Measurements from ENCODE around the gene HDAC8.
"Not testable (repeated sequence)": the region's sequence is repeated elsewhere in the genome, so short reads cannot be mapped to it uniquely, and the experiment has no call there.

HDAC8 gene

GRCh38 chrX:72372735-72373134, 199.9 kb downstream of the HDAC8 start:
- DNase-seq (ENCODE audit: low spot score), result no peak

GRCh38 chrX:72371405-72371804, 201.2 kb downstream of the HDAC8 start:
- no peak for DNase-seq (ENCODE audit: low spot score)

GRCh38 chrX:72368796-72369195, 203.8 kb downstream of the HDAC8 start:
- no peak for DNase-seq (ENCODE audit: low spot score)

- DNase-seq (ENCODE audit: low spot score), result no peak
Observed at GRCh38 chrX:72367516-72367915, 205.1 kb downstream of the HDAC8 start.

GRCh38 chrX:72366701-72367454, 205.8 kb downstream of the HDAC8 start:
- no peak for DNase-seq (ENCODE audit: low spot score)

- DNase-seq (ENCODE audit: low spot score), result no peak
Observed at GRCh38 chrX:72366178-72366577, 206.5 kb downstream of the HDAC8 start.

- no peak for DNase-seq (ENCODE audit: low spot score)
Observed at GRCh38 chrX:72365126-72365525, 207.5 kb downstream of the HDAC8 start.

GRCh38 chrX:72360326-72360725, 212.3 kb downstream of the HDAC8 start:
- no peak for DNase-seq (ENCODE audit: low spot score)

- no peak for DNase-seq (ENCODE audit: low spot score)
Observed at GRCh38 chrX:72358313-72358712, 214.3 kb downstream of the HDAC8 start.

- no peak for DNase-seq (ENCODE audit: low spot score)
Observed at GRCh38 chrX:72352786-72353185, 219.9 kb downstream of the HDAC8 start.

- DNase-seq (ENCODE audit: low spot score), result no peak
Observed at GRCh38 chrX:72351606-72352334, 220.9 kb downstream of the HDAC8 start.

GRCh38 chrX:72349190-72349589, 223.5 kb downstream of the HDAC8 start:
- DNase-seq (ENCODE audit: low spot score), result no peak

- DNase-seq (ENCODE audit: low spot score), result no peak
Observed at GRCh38 chrX:72348247-72348979, 224.2 kb downstream of the HDAC8 start.

GRCh38 chrX:72347366-72347765, 225.3 kb downstream of the HDAC8 start:
- no peak for DNase-seq (ENCODE audit: low spot score)

GRCh38 chrX:72346302-72346949, 226.2 kb downstream of the HDAC8 start:
- DNase-seq (ENCODE audit: low spot score), result no peak

GRCh38 chrX:72340626-72341025, 232.0 kb downstream of the HDAC8 start:
- DNase-seq (ENCODE audit: low spot score), result no peak

GRCh38 chrX:72340041-72340440, 232.6 kb downstream of the HDAC8 start:
- no peak for DNase-seq (ENCODE audit: low spot score)

GRCh38 chrX:72330131-72330530, 242.5 kb downstream of the HDAC8 start:
- no peak for DNase-seq (ENCODE audit: low spot score)

- DNase-seq (ENCODE audit: low spot score), result no peak
Observed at GRCh38 chrX:72326605-72327300, 245.9 kb downstream of the HDAC8 start.

GRCh38 chrX:72319651-72320050, 253.0 kb downstream of the HDAC8 start:
- not testable (repeated sequence) for DNase-seq (ENCODE audit: low spot score)

GRCh38 chrX:72317139-72317538, 255.5 kb downstream of the HDAC8 start:
- DNase-seq (ENCODE audit: low spot score), result no peak

Measured in hematopoietic multipotent progenitor cell treated with erythropoietin and hydrocortisone succinate and interleukin-3 and kit ligand, for 15 days (in vitro differentiated cells).